SK-N-SH (cell line): ENCODE data around the gene CPSF3. TPM values are rescaled to one million over a fixed set of nuclear protein-coding genes. Genes with fewer than 3 reads are reported as not detected.

ENCODE experiments used
- CTCF ChIA-PET: fragments of 300-600, 350-600 bp; formaldehyde crosslinking; extraction: SDS; loops from one replicate; lab custom pipeline; 2021; lab: Yijun Ruan, JAX
- POLR2A ChIA-PET: fragments of 350-600 bp; sonication (Branson Sonifier 250); formaldehyde crosslinking; extraction: SDS; loops from one replicate; lab custom pipeline; 2020; ENCODE audit warnings: antibody characterized with exemption, inconsistent platforms; lab: Yijun Ruan, JAX
- DNase-seq: peaks from one replicate; pipeline ENCODE4 v3.0.0; 2012
- H2AFZ ChIP-seq: fragments of 200-600 bp; sonication (generic); 2 replicates; pipeline ENCODE4 v1.8.1; 2016; ENCODE audit warnings: antibody characterized with exemption, mild to moderate bottlenecking, low read depth
- H3F3A ChIP-seq: fragments of 200-600 bp; sonication (generic); replicated peaks from 2 replicates; pipeline ENCODE3; 2016; ENCODE audit warnings: antibody characterized with exemption, mild to moderate bottlenecking; ENCODE audit not compliant: insufficient read depth
- H3K27ac ChIP-seq, 2 experiments: fragments of 200-500 bp in 1 of 2; fragments of 200-600 bp in 1 of 2; sonication (Bioruptor generic) in 1 of 2; sonication (generic), shearing (Covaris generic) in 1 of 2; 2 replicates each; pipeline versions ENCODE4 v1.5.1 to v1.6.1; 2014 to 2016; ENCODE audit warnings: low read depth in 2 of 2, inconsistent platforms in 1 of 2, low read length in 1 of 2, mild to moderate bottlenecking in 1 of 2, mixed read lengths in 1 of 2
- H3K27me3 ChIP-seq: fragments of 200-600 bp; sonication (generic), shearing (Covaris generic); 2 replicates; pipeline ENCODE4 v1.6.1; 2016; ENCODE audit warnings: mixed run types; ENCODE audit not compliant: insufficient read depth
- H3K36me3 ChIP-seq, 2 experiments: fragments of 200-500 bp in 1 of 2; fragments of 200-600 bp in 1 of 2; sonication (Bioruptor generic) in 1 of 2; sonication (generic) in 1 of 2; replicated peaks in 1 of 2; 2 replicates each; pipeline versions ENCODE3 to v1.5.1; 2014 to 2016; ENCODE audit warnings: low read length in 1 of 2, mild to moderate bottlenecking in 1 of 2; ENCODE audit not compliant: insufficient read depth in 2 of 2, control insufficient read depth in 1 of 2
- H3K4me1 ChIP-seq, 2 experiments: fragments of 200-500 bp in 1 of 2; fragments of 200-600 bp in 1 of 2; sonication (Bioruptor generic) in 1 of 2; sonication (generic), shearing (Covaris generic) in 1 of 2; 2 replicates each; pipeline versions ENCODE4 v1.5.1 to v1.6.1; 2014 to 2016; ENCODE audit warnings: low read depth in 1 of 2, low read length in 1 of 2, mixed run types in 1 of 2; ENCODE audit not compliant: insufficient read depth in 2 of 2, control insufficient read depth in 1 of 2
- H3K4me2 ChIP-seq: fragments of 200-600 bp; sonication (generic), shearing (Covaris generic); 2 replicates; pipeline ENCODE4 v1.6.1; 2017; ENCODE audit warnings: mixed run types
- H3K4me3 ChIP-seq, 2 experiments: fragments of 200-500 bp in 1 of 2; fragments of 200-600 bp in 1 of 2; sonication (Bioruptor generic) in 1 of 2; sonication (generic), shearing (Covaris generic) in 1 of 2; 2 replicates each; pipeline versions ENCODE4 v1.5.1 to v1.8.1; 2014 to 2016; ENCODE audit warnings: low read depth in 2 of 2, inconsistent platforms in 1 of 2, low read length in 1 of 2, mild to moderate bottlenecking in 1 of 2, mixed read lengths in 1 of 2, moderate library complexity in 1 of 2
- H3K79me2 ChIP-seq: fragments of 200-600 bp; sonication (generic); 2 replicates; pipeline ENCODE4 v1.8.1; 2017; ENCODE audit warnings: mild to moderate bottlenecking; ENCODE audit not compliant: insufficient read depth
- H3K9ac ChIP-seq: fragments of 200-600 bp; sonication (generic); 2 replicates; pipeline ENCODE4 v1.6.1; 2017; ENCODE audit warnings: mixed run types
- H3K9me2 ChIP-seq: fragments of 200-600 bp; sonication (generic); 2 replicates; pipeline ENCODE4 v1.6.1; 2017; ENCODE audit warnings: mixed run types
- H3K9me3 ChIP-seq: fragments of 200-600 bp; sonication (generic); 2 replicates; pipeline ENCODE4 v1.6.1; 2017; ENCODE audit warnings: mixed run types, mild to moderate bottlenecking, moderate library complexity
- H4K20me1 ChIP-seq: fragments of 200-600 bp; sonication (generic); 2 replicates; pipeline ENCODE4 v1.6.1; 2017; ENCODE audit warnings: mild to moderate bottlenecking, mixed run types; ENCODE audit not compliant: insufficient read depth
- CHD2 ChIP-seq: fragments of 150-350 bp; IDR thresholded peaks from 2 replicates; pipeline ENCODE4 v1.6.1; 2018; ENCODE audit warnings: low read length; ENCODE audit not compliant: partially characterized antibody
- CTCF ChIP-seq: fragments of 200-600 bp; sonication (generic); IDR thresholded peaks from 2 replicates; pipeline ENCODE4 v1.6.1; 2017; ENCODE audit warnings: antibody characterized with exemption, mild to moderate bottlenecking, moderate library complexity
- ELF1 ChIP-seq: IDR thresholded peaks from 2 replicates; pipeline ENCODE4 v1.4.0; 2012
- EP300 ChIP-seq, 2 experiments: IDR thresholded peaks; 2 replicates each; pipeline versions ENCODE4 v1.4.0 to v1.6.1; 2012; ENCODE audit warnings: borderline replicate concordance in 1 of 2, low read depth in 1 of 2, low read length in 1 of 2
- EZH2phosphoT487 ChIP-seq: fragments of 200-600 bp; sonication (generic); IDR thresholded peaks from 2 replicates; pipeline ENCODE4 v1.6.1; 2017; ENCODE audit warnings: low read depth, mixed run types, mild to moderate bottlenecking, antibody characterized with exemption, moderate library complexity, borderline replicate concordance
- FOXM1 ChIP-seq: IDR thresholded peaks from 2 replicates; pipeline ENCODE4 v1.4.0; 2012; ENCODE audit warnings: low read depth, mild to moderate bottlenecking
- GABPA ChIP-seq: IDR thresholded peaks from 2 replicates; pipeline ENCODE4 v1.4.0; 2012; ENCODE audit warnings: low read depth, mild to moderate bottlenecking
- GATA2 ChIP-seq: sonication (generic); formaldehyde crosslinking; IDR thresholded peaks from 2 replicates; pipeline ENCODE4 v1.5.0; 2020; ENCODE audit warnings: mild to moderate bottlenecking, missing genetic modification reagents
- IRF3 ChIP-seq: fragments of 150-350 bp; IDR thresholded peaks from 2 replicates; pipeline ENCODE4 v1.6.1; 2016; ENCODE audit warnings: mild to moderate bottlenecking, low read depth, low read length
- MEF2A ChIP-seq: IDR thresholded peaks from 2 replicates; pipeline ENCODE4 v1.4.0; 2012; ENCODE audit warnings: low read depth, borderline replicate concordance
- NRF1 ChIP-seq: IDR thresholded peaks from 2 replicates; pipeline ENCODE4 v1.6.1; 2012; ENCODE audit warnings: low read depth, mild to moderate bottlenecking, low read length
- RCOR1 ChIP-seq: fragments of 150-350 bp; IDR thresholded peaks from 2 replicates; pipeline ENCODE4 v1.6.1; 2017; ENCODE audit warnings: antibody characterized with exemption, low read length
- RFX5 ChIP-seq: IDR thresholded peaks from 2 replicates; pipeline ENCODE4 v1.6.1; 2012; ENCODE audit warnings: mild to moderate bottlenecking, improper control_type of control experiment, low read length
- RXRA ChIP-seq: IDR thresholded peaks from 2 replicates; pipeline ENCODE4 v1.4.0; 2012; ENCODE audit warnings: low read depth, mild to moderate bottlenecking, borderline replicate concordance
- SIN3A ChIP-seq: IDR thresholded peaks from 2 replicates; pipeline ENCODE4 v1.6.1; 2012; ENCODE audit warnings: low read depth, mild to moderate bottlenecking, low read length, moderate library complexity, borderline replicate concordance
- SMC3 ChIP-seq: IDR thresholded peaks from 2 replicates; pipeline ENCODE4 v1.6.1; 2012; ENCODE audit warnings: low read depth, low read length, improper control_type of control experiment
- TCF12 ChIP-seq: IDR thresholded peaks from 2 replicates; pipeline ENCODE4 v1.4.0; 2012
- USF2 ChIP-seq: fragments of 150-350 bp; IDR thresholded peaks from 2 replicates; pipeline ENCODE4 v1.6.1; 2017; ENCODE audit warnings: antibody characterized with exemption, low read length, low read depth, borderline replicate concordance
- YY1 ChIP-seq: IDR thresholded peaks from 2 replicates; pipeline ENCODE4 v1.4.0; 2012; ENCODE audit warnings: low read depth, mild to moderate bottlenecking
- WGBS: methylation state at CpG from one replicate; pipeline ENCODE4 v1.1.6; 2017; ENCODE audit warnings: low lambda C conversion rate; 5-methylcytosine and 5-hydroxymethylcytosine counted together
- polyA plus RNA-seq, 3 experiments: library from polyadenylated mRNA; depleted of rRNA; stranded (reverse); fragments of >200 nt; gene quantifications; 2 replicates each; pipeline ENCODE4 v1.2.3, GENCODE V29; 2012

CPSF3 gene
- polyA plus RNA-seq, 1 of the 3 experiments (the other 2 are of a cell fraction), result 34.2 TPM

GRCh38 chr2:9494081-9494480, 70.6 kb downstream of the CPSF3 start:
- H3K4me2 ChIP-seq, result no peak overlapping the region
- no peak for TF ChIP-seq FOXM1
- no peak for TF ChIP-seq RFX5
- no peak for TF ChIP-seq GABPA
- no peak for TF ChIP-seq EP300 (IDR thresholded peaks at IDR 0.05; ENCODE audit: borderline replicate concordance in 1 of 2, low read depth in 1 of 2, low read length in 1 of 2)
- TF ChIP-seq TCF12, result no peak
- TF ChIP-seq SIN3A, result no peak
- no peak for TF ChIP-seq YY1
- TF ChIP-seq MEF2A, result no peak
- no peak for TF ChIP-seq RXRA
- no peak for TF ChIP-seq USF2
- no peak for TF ChIP-seq SMC3
- TF ChIP-seq IRF3, result no peak
- no peak for TF ChIP-seq GATA2
- no peak for TF ChIP-seq RCOR1
- no peak for TF ChIP-seq CHD2
- no peak for TF ChIP-seq CTCF
- TF ChIP-seq NRF1, result no peak
- TF ChIP-seq ELF1, result no peak
- no peak for TF ChIP-seq EZH2phosphoT487
- TF ChIP-seq, all 33 proteins: peak for 0
- Histone ChIP-seq H3K4me3 (no peak overlapping the region), H3K9me3 (no peaks in the 10 kb centered on the region), H3K36me3 (peaks cover 76 to 88% of the 10 kb centered on the region in 2 experiments), H3K27ac (no peak overlapping the region), H3K4me1 (peaks cover 0 to 7% of the 10 kb centered on the region in 2 experiments; a peak in 2 of 4 replicates), H3K9ac (no peak overlapping the region), H3K9me2 (no peaks in the 10 kb centered on the region), H3K27me3 (no peaks in the 10 kb centered on the region), H4K20me1 (peaks cover 5% of the 10 kb centered on the region; the same call in 1 of the 2 replicates), H3F3A (peaks cover 11% of the 10 kb centered on the region), H3K79me2 (no peaks in the 10 kb centered on the region), H2AFZ (no peak overlapping the region)
- CTCF ChIA-PET, result interaction anchor here (2.8 kb wide), 1 partner anchor 11 kb away, joined by 12 read pairs; no protein-coding TSS in a partner anchor
- DNase-seq, result no peak
- POLR2A ChIA-PET, result no interaction called here
- 95% methylated on average over 1 of the region's 1 CpG for WGBS
